ENCODE measurements around the gene IL1RN. TPM values are rescaled to one million over a fixed set of nuclear protein-coding genes. Genes with fewer than 3 reads are reported as not detected.

IL1RN gene
- total RNA-seq, 4 donors from 2014 or later, result 0.77 TPM; not detected in 3

- Histone ChIP-seq H3K36me3 (no peaks in the 10 kb centered on the region), H3K27ac (no peak overlapping the region), H3K9me3 (no peaks in the 10 kb centered on the region), H3K4me3 (no peak overlapping the region), H3K27me3 (no peaks in the 10 kb centered on the region), H3K4me1 (no peaks in the 10 kb centered on the region)
- no peak for DNase-seq
- intact Hi-C loops (cut with DNase I; ENCODE audit: low total_unique reads), result no loop called here
- TF ChIP-seq CTCF (IDR thresholded peaks at IDR 0.05) (no peak), POLR2A (IDR thresholded peaks at IDR 0.05) (no peak)
These were observed 37.7 kb downstream of the IL1RN start for GRCh38 chr2:113164930-113165585.

- H3K27me3 ChIP-seq, result no peaks in the 10 kb centered on the region
These were observed 38.8 kb downstream of the IL1RN start for GRCh38 chr2:113166187-113166645.

GRCh38 chr2:113167115-113167932 lies 39.9 kb downstream of the IL1RN start:
- intact Hi-C loops (cut with DNase I; ENCODE audit: low total_unique reads), result no loop called here
- no peak overlapping the region for H3K27ac ChIP-seq
- no peak for DNase-seq

More at GRCh38 chr2:113166187-113166645, 38.8 kb downstream of the IL1RN start:
- Histone ChIP-seq H3K27ac (no peak overlapping the region), H3K4me1 (no peaks in the 10 kb centered on the region), H3K9me3 (no peaks in the 10 kb centered on the region), H3K36me3 (no peaks in the 10 kb centered on the region), H3K4me3 (no peak overlapping the region)
- no peak for TF ChIP-seq CTCF (IDR thresholded peaks at IDR 0.05)
- no peak for TF ChIP-seq POLR2A (IDR thresholded peaks at IDR 0.05)
- intact Hi-C loops (cut with DNase I; ENCODE audit: low total_unique reads), result no loop called here
- no peak for DNase-seq

GRCh38 chr2:113167962-113168340 lies 40.6 kb downstream of the IL1RN start:
- Histone ChIP-seq H3K4me3 (no peak overlapping the region), H3K27ac (no peak overlapping the region), H3K27me3 (no peaks in the 10 kb centered on the region), H3K9me3 (no peaks in the 10 kb centered on the region), H3K36me3 (no peaks in the 10 kb centered on the region), H3K4me1 (no peaks in the 10 kb centered on the region)
- TF ChIP-seq POLR2A (IDR thresholded peaks at IDR 0.05) (no peak), CTCF (IDR thresholded peaks at IDR 0.05) (no peak)
- intact Hi-C loops (cut with DNase I; ENCODE audit: low total_unique reads), result no loop called here
- DNase-seq, result no peak

More at GRCh38 chr2:113167115-113167932, 39.9 kb downstream of the IL1RN start:
- H3K4me1 ChIP-seq, result no peaks in the 10 kb centered on the region
- H3K36me3 ChIP-seq, result no peaks in the 10 kb centered on the region
- no peaks in the 10 kb centered on the region for H3K9me3 ChIP-seq
- H3K27me3 ChIP-seq, result no peaks in the 10 kb centered on the region
- H3K4me3 ChIP-seq, result no peak overlapping the region
- TF ChIP-seq POLR2A (IDR thresholded peaks at IDR 0.05) (no peak), CTCF (IDR thresholded peaks at IDR 0.05) (no peak)

- Histone ChIP-seq H3K9me3 (no peaks in the 10 kb centered on the region), H3K36me3 (no peaks in the 10 kb centered on the region), H3K27me3 (no peaks in the 10 kb centered on the region), H3K27ac (no peak overlapping the region), H3K4me1 (no peaks in the 10 kb centered on the region), H3K4me3 (no peak overlapping the region)
- intact Hi-C loops (cut with DNase I; ENCODE audit: low total_unique reads), result no loop called here
- TF ChIP-seq POLR2A (IDR thresholded peaks at IDR 0.05) (no peak), CTCF (IDR thresholded peaks at IDR 0.05) (no peak)
- no peak for DNase-seq
These were observed 41.7 kb downstream of the IL1RN start for GRCh38 chr2:113169002-113169530.

Measured in uterus (tissue), 4 donors.